ENCODE measurements around the gene EMP2. TPM values are rescaled to one million over a fixed set of nuclear protein-coding genes. Genes with fewer than 3 reads are reported as not detected.

EMP2 gene
- total and polyA plus RNA-seq, 2 of the 4 experiments (the other 2 are of a cell fraction) = 13.8 to 18.3 TPM

DNA sequence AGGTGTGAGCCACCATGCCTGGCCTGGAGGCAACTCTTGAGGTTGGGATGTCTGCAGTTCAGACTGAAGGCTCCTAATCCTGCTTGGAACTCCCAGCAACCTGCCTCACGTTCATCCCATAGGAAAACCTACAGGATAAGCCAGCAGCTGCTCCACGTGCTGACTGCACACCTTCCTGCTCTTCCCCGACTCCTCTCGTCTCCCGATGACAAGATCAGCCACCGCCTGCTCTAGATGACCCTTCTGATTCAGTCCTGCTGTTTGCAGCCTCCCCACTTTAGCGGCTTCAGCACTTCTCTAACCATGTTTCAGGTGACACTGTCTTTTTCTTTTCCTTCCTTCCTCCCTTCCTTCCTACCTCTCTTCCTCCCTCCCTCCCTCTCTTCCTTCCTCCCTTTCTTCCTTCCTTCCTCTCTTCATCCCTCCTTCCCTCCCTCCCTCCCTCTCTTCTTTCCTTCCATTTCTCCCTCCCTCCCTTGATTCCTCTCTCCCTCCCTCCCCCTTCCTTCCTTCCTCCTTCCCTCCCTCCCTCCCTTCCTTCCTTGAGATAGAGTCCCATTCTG is 61.8 kb downstream of the EMP2 start:
- no TSS peak for BruUV-seq (replicated peaks)
- no peak for TF ChIP-seq RCOR1 (IDR thresholded peaks at IDR 0.05; ENCODE audit: insufficient replicate concordance, low read length)
- TF ChIP-seq, protein P1, sequence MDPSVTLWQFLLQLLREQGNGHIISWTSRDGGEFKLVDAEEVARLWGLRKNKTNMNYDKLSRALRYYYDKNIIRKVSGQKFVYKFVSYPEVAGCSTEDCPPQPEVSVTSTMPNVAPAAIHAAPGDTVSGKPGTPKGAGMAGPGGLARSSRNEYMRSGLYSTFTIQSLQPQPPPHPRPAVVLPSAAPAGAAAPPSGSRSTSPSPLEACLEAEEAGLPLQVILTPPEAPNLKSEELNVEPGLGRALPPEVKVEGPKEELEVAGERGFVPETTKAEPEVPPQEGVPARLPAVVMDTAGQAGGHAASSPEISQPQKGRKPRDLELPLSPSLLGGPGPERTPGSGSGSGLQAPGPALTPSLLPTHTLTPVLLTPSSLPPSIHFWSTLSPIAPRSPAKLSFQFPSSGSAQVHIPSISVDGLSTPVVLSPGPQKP (IDR thresholded peaks at IDR 0.05; ENCODE audit: borderline replicate concordance, low read depth, low read length) = no peak
- TF ChIP-seq RAD21 (IDR thresholded peaks at IDR 0.05; ENCODE audit: low read length) = no peak
- TF ChIP-seq FOS (IDR thresholded peaks at IDR 0.05; ENCODE audit: low read depth, low read length) = no peak
- no peak for TF ChIP-seq MAFK (IDR thresholded peaks at IDR 0.05; ENCODE audit: low read depth, low read length)
- TF ChIP-seq, protein P2, sequence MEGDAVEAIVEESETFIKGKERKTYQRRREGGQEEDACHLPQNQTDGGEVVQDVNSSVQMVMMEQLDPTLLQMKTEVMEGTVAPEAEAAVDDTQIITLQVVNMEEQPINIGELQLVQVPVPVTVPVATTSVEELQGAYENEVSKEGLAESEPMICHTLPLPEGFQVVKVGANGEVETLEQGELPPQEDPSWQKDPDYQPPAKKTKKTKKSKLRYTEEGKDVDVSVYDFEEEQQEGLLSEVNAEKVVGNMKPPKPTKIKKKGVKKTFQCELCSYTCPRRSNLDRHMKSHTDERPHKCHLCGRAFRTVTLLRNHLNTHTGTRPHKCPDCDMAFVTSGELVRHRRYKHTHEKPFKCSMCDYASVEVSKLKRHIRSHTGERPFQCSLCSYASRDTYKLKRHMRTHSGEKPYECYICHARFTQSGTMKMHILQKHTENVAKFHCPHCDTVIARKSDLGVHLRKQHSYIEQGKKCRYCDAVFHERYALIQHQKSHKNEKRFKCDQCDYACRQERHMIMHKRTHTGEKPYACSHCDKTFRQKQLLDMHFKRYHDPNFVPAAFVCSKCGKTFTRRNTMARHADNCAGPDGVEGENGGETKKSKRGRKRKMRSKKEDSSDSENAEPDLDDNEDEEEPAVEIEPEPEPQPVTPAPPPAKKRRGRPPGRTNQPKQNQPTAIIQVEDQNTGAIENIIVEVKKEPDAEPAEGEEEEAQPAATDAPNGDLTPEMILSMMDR (conservative IDR thresholded peaks at IDR 0.05; ENCODE audit: low read depth, low read length) = no peak
- TF ChIP-seq MAZ (IDR thresholded peaks at IDR 0.05; ENCODE audit: borderline replicate concordance, low read depth, low read length) = no peak
- TF ChIP-seq SMC3 (IDR thresholded peaks at IDR 0.05; ENCODE audit: low read depth, low read length) = no peak
- no peak for TF ChIP-seq NFE2L2 (IDR thresholded peaks at IDR 0.05; ENCODE audit: low read depth, low read length)
- TF ChIP-seq POLR2A (IDR thresholded peaks at IDR 0.05; ENCODE audit: low read depth, low read length) = no peak
- TF ChIP-seq RFX5 (IDR thresholded peaks at IDR 0.05; ENCODE audit: low read depth, low read length) = no peak
- TF ChIP-seq, protein P3, sequence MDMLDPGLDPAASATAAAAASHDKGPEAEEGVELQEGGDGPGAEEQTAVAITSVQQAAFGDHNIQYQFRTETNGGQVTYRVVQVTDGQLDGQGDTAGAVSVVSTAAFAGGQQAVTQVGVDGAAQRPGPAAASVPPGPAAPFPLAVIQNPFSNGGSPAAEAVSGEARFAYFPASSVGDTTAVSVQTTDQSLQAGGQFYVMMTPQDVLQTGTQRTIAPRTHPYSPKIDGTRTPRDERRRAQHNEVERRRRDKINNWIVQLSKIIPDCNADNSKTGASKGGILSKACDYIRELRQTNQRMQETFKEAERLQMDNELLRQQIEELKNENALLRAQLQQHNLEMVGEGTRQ (IDR thresholded peaks at IDR 0.05; ENCODE audit: low read depth, low read length) = no peak
- TF ChIP-seq CHD1 (IDR thresholded peaks at IDR 0.05; ENCODE audit: low read depth, low read length) = no peak
- no peak for TF ChIP-seq CEBPB (IDR thresholded peaks at IDR 0.05; ENCODE audit: low read depth, low read length)
- no peak for TF ChIP-seq MXI1 (IDR thresholded peaks at IDR 0.05; ENCODE audit: borderline replicate concordance, low read depth, low read length)
- TF ChIP-seq BHLHE40 (IDR thresholded peaks at IDR 0.05; ENCODE audit: low read depth, low read length) = no peak
- Histone ChIP-seq H3K27me3 (ENCODE audit: control insufficient read depth, insufficient read depth, low read length) (no peaks in the 10 kb centered on the region), H4K5ac (ENCODE audit: low read depth, low read length) (no peak overlapping the region), H4K20me1 (ENCODE audit: insufficient read depth, low read length) (no peaks in the 10 kb centered on the region), H2BK5ac (ENCODE audit: low read depth, low read length, poor library complexity, severe bottlenecking) (no peak overlapping the region), H3K9ac (ENCODE audit: low read depth, low read length) (no peak overlapping the region), H3K36me3 (ENCODE audit: control insufficient read depth, insufficient read depth, low read length) (no peaks in the 10 kb centered on the region), H3K4ac (ENCODE audit: low read depth, low read length) (no peak overlapping the region), H4K8ac (ENCODE audit: low read depth in 2 of 2, low read length in 2 of 2) (no peak overlapping the region), H3K18ac (ENCODE audit: low read depth, low read length) (no peak overlapping the region), H3K79me1 (ENCODE audit: low read depth in 1 of 2, low read length in 2 of 2) (no peaks in the 10 kb centered on the region), H3K56ac (ENCODE audit: extremely low read depth, insufficient read depth, low read length) (no peak overlapping the region), H2AK5ac (ENCODE audit: low read depth, low read length) (no peak overlapping the region), H3K4me3 (ENCODE audit: insufficient read depth, low read depth, low read length) (no peak overlapping the region), H3K9me1 (ENCODE audit: insufficient read depth, low read length) (no peaks in the 10 kb centered on the region), H2BK15ac (ENCODE audit: low read depth, low read length) (no peak overlapping the region), H3K23ac (ENCODE audit: low read depth, low read length) (no peak overlapping the region), H2BK120ac (ENCODE audit: low read depth, low read length) (no peak overlapping the region), H3K4me1 (ENCODE audit: control insufficient read depth, insufficient read depth, low read length) (peaks cover 2% of the 10 kb centered on the region; the same call in 1 of the 2 replicates), H2AFZ (replicated peaks; ENCODE audit: low read length, poor library complexity) (no peak overlapping the region), H2BK20ac (ENCODE audit: low read depth, low read length) (no peak overlapping the region), H3K4me2 (ENCODE audit: low read depth, low read length) (no peak overlapping the region), H3K14ac (replicated peaks; ENCODE audit: low read depth, low read length) (no peak overlapping the region), H2AK9ac (replicated peaks; ENCODE audit: low read depth, low read length, poor library complexity) (no peak overlapping the region), H4K91ac (ENCODE audit: insufficient read depth, low read depth, low read length) (no peak overlapping the region), H3K9me3 (ENCODE audit: control insufficient read depth, insufficient read depth, low read length) (no peaks in the 10 kb centered on the region), H3K27ac (ENCODE audit: insufficient read depth, low read length) (no peak overlapping the region)
- CTCF ChIA-PET = no interaction called here
- dilution Hi-C loops (cut with HindIII; ENCODE audit: low sequenced_read_pairs, unreplicated experiment) = no loop called here
- ATAC-seq (ENCODE audit: low read depth) (no peak), DNase-seq (no peak)
- POLR2A ChIA-PET (ENCODE audit: unreplicated experiment) = no interaction called here
- in situ Hi-C loops (cut with MboI; ENCODE audit: low sequenced_read_pairs) = loop anchor here (5.0 to 25.0 kb wide), 2 partner anchors 214 to 1506 kb away; no protein-coding TSS in a partner anchor
- 55% methylated on average over 5 of the region's 7 CpGs; no CpG with 5 or more reads in 1 of the 2 experiments for WGBS, 2 experiments (ENCODE audit: extremely low coverage in 2 of 2, insufficient read length in 1 of 2)
- intact Hi-C loops (cut with micrococcal nuclease) = no loop called here
